ENCODE data around the gene SF3A2. TPM values are rescaled to one million over a fixed set of nuclear protein-coding genes. Genes with fewer than 3 reads are reported as not detected.

SF3A2 gene, protein sequence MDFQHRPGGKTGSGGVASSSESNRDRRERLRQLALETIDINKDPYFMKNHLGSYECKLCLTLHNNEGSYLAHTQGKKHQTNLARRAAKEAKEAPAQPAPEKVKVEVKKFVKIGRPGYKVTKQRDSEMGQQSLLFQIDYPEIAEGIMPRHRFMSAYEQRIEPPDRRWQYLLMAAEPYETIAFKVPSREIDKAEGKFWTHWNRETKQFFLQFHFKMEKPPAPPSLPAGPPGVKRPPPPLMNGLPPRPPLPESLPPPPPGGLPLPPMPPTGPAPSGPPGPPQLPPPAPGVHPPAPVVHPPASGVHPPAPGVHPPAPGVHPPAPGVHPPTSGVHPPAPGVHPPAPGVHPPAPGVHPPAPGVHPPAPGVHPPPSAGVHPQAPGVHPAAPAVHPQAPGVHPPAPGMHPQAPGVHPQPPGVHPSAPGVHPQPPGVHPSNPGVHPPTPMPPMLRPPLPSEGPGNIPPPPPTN
- total RNA-seq: 10 to 100 TPM; 13.2 to 31.1 (median 24.5) TPM

DNA sequence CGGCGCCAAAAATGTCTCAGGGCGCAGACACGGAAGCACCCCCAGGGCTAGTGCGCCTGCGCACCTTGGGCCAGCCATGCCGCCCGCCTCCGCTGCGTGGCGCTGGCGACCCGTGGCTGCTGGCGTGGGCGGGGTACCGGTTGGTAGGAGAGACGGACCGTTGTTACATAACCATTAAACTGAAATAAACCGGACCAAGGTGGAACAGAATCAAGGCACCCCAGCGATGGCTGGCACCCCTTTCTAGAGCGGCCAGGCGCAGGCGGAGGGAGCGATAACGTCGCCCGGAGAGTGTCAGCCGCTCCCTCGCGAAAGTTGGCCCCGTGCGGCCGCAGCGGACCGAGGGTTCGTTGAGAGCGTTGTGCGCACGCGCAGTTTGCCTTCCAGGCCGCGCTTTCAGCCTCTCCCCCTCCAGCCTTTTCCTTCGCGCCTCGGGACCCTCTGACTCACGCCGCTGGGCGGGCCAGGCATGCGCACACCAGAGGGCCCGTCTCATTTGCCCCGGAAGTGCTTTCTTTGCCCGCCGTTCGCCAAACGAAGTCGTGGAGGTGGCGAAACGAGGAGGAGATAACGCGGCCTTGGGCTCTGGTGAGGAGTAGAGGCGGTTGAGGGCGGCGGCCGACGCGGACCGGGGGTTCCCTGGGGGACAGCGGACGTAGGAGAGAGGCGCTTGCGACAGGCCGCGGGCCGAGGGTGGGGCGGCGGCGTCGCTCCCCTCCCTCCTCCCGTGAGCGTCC lies at the start of gene SF3A2, which contains the start of gene PLEKHJ1:
Gene SF3A2, plus strand, starts transcription at position 511 of the 737 bp plus-strand sequence. CDS start 6,595 bp downstream, outside the sequence.
Gene PLEKHJ1, minus strand, starts transcription at position 16 of the 737 bp plus-strand sequence. CDS start 81 bp downstream, outside the sequence.
- peak; percentile 94 for DNase-seq (ENCODE audit: low spot score)
- peak; percentile 90 for ATAC-seq (ENCODE audit: low FRiP score)
- TF ChIP-seq, protein P1, sequence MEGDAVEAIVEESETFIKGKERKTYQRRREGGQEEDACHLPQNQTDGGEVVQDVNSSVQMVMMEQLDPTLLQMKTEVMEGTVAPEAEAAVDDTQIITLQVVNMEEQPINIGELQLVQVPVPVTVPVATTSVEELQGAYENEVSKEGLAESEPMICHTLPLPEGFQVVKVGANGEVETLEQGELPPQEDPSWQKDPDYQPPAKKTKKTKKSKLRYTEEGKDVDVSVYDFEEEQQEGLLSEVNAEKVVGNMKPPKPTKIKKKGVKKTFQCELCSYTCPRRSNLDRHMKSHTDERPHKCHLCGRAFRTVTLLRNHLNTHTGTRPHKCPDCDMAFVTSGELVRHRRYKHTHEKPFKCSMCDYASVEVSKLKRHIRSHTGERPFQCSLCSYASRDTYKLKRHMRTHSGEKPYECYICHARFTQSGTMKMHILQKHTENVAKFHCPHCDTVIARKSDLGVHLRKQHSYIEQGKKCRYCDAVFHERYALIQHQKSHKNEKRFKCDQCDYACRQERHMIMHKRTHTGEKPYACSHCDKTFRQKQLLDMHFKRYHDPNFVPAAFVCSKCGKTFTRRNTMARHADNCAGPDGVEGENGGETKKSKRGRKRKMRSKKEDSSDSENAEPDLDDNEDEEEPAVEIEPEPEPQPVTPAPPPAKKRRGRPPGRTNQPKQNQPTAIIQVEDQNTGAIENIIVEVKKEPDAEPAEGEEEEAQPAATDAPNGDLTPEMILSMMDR (IDR thresholded peaks at IDR 0.05): peak in 2 of 3 donors; percentile 90 to 95

DNA sequence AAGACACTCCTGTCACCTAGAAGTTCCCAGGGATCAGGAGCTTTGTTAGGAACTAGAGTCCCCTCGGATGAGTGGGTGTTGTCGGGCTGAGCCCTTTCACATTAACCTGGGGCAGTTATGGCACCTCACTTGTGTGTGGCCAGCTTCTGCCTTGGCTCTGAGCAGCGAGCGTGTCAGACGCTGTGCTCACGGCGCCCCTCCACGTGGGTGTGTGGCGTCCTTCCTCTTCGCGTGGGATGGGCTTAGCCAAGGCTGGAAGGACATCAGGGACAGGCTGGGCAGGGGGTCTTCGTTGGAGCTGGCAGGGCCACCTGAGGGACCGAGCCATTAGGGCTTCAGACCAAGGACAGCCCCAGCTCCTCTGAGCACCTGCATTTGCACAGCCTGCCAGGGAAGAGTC lies 49.5 kb upstream of the SF3A2 start:
- TF ChIP-seq, protein P1 (IDR thresholded peaks at IDR 0.05): no peak
- ATAC-seq (ENCODE audit: low FRiP score): no peak
- DNase-seq (ENCODE audit: low spot score): no peak

DNA sequence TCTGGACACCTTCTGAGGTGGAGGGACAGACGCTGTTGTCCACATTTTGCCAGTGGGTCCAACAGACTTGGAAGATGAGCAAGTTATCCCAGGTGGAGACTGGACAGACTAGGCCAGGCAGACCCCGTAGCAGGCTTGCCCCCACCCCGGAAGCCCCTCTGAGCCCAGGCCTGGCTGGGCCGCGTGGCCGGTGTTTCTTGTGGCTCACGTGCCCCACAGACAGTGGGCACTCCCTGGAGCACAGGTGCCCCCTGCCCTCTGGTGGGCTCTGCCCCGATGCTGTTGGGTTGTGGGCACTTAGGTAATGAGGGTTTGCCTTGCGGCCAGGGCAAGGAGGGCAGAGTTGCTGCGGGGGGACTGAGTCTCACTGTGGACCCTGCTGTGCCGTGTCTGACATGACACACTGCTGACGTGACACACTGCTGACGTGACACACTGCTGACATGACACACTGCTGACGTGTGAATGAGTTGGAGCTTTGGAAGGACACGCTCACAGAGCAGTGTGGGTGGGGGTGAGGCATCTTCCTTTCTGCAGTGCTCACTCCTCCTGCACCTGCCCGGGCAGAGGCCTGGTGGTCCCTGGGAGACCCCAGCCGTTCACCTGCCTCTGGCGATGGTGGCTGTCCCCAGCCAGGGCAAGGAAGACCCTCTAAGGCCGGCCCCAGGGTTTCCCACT lies 47.8 kb upstream of the SF3A2 start:
- no peak for ATAC-seq (ENCODE audit: low FRiP score)
- TF ChIP-seq, protein P1 (IDR thresholded peaks at IDR 0.05): no peak
- no peak for DNase-seq (ENCODE audit: low spot score)

DNA sequence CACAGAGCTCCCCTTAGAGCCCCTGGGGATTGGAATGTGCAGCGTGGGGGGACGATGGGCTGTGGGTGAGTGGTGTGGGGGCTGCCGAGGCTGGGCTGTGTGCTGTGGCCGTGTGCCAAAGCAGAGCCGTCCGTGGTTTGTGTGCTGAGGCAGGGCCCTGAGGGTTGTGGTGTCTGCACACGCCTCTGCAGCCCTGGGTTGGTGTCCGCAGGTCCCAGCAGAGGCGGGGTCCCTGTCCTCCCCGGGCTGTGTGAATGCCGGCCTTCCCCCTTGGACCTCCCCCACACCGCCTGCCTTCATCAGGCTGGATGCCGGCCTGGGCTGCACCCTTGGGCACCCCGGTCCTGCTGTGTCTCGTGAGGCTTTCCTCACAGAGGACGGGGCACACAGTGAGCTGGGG lies 46.7 kb upstream of the SF3A2 start:
- ATAC-seq (ENCODE audit: low FRiP score): no peak
- TF ChIP-seq, protein P1 (IDR thresholded peaks at IDR 0.05): no peak
- no peak for DNase-seq (ENCODE audit: low spot score)

DNA sequence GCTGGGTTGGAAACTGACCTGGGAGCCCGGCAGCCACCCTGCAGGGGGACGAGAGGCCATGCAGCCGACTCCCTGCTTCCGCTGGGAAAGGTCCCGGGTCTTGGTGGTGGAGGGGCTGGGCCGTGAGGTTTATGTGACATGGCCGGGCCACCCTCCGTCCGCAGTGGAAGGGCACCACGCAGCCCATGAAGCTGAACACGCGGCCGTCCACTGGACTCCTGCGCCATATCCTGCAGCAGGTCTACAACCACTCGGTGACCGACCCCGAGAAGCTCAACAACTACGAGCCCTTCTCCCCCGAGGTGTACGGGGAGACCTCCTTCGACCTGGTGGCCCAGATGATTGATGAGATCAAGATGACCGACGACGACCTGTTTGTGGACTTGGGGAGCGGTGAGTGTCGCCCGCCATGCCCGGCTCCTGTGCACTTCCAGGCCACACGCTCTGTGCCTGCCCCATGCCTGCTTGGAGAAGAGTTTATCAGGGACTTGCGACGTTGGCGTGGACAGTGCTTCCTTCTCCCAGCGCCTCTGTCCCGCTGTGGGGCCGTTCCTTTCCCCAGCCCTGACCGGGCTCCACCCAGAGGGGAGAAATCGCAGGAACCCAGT lies 45.7 kb upstream of the SF3A2 start:
- TF ChIP-seq, protein P1 (IDR thresholded peaks at IDR 0.05): no peak
- ATAC-seq (ENCODE audit: low FRiP score) (no peak), DNase-seq (ENCODE audit: low spot score) (no peak)
